Measurements from ENCODE around the gene STAT6.

STAT6 gene

GRCh38 chr12:57091638-57092528 is 19.3 kb downstream of the STAT6 start:
- Histone ChIP-seq H3K36me3 (ENCODE audit: control insufficient read depth, insufficient read depth, low read length) (peaks cover 55% of the 10 kb centered on the region), H3K4me3 (ENCODE audit: extremely low read depth, insufficient read depth, low read length, poor library complexity, severe bottlenecking) (peak overlapping the region; percentile 96), H3K9me3 (ENCODE audit: control insufficient read depth, low read length) (no peaks in the 10 kb centered on the region), H3K4me1 (ENCODE audit: control insufficient read depth, insufficient read depth, low read length, poor library complexity, severe bottlenecking) (peaks cover 44% of the 10 kb centered on the region), H3K27ac (ENCODE audit: low read depth, low read length, severe bottlenecking) (peak overlapping the region; percentile 8)
- 90 to 93% methylated on average over 19 to 22 of the region's 25 CpGs for WGBS, 2 experiments (ENCODE audit: insufficient coverage in 2 of 2)

- WGBS, 2 experiments (ENCODE audit: insufficient coverage in 2 of 2) = 91 to 97% methylated on average over 14 of the region's 22 CpGs
- H3K36me3 ChIP-seq (ENCODE audit: control insufficient read depth, insufficient read depth, low read length) = peaks cover 50% of the 10 kb centered on the region
- no peak overlapping the region for H3K27ac ChIP-seq (ENCODE audit: low read depth, low read length, severe bottlenecking)
- peak overlapping the region; percentile 96 for H3K4me3 ChIP-seq (ENCODE audit: extremely low read depth, insufficient read depth, low read length, poor library complexity, severe bottlenecking)
- no peaks in the 10 kb centered on the region for H3K9me3 ChIP-seq (ENCODE audit: control insufficient read depth, low read length)
- H3K4me1 ChIP-seq (ENCODE audit: control insufficient read depth, insufficient read depth, low read length, poor library complexity, severe bottlenecking) = peaks cover 39% of the 10 kb centered on the region
These were observed 20.1 kb downstream of the STAT6 start for GRCh38 chr12:57090924-57091637.

GRCh38 chr12:57090490-57090889 is 20.7 kb downstream of the STAT6 start:
- WGBS, 2 experiments (ENCODE audit: insufficient coverage in 2 of 2) = 81 to 89% methylated on average over 4 to 5 of the region's 6 CpGs
- Histone ChIP-seq H3K27ac (ENCODE audit: low read depth, low read length, severe bottlenecking) (no peak overlapping the region), H3K36me3 (ENCODE audit: control insufficient read depth, insufficient read depth, low read length) (peaks cover 44% of the 10 kb centered on the region), H3K4me1 (ENCODE audit: control insufficient read depth, insufficient read depth, low read length, poor library complexity, severe bottlenecking) (peaks cover 40% of the 10 kb centered on the region), H3K9me3 (ENCODE audit: control insufficient read depth, low read length) (no peaks in the 10 kb centered on the region), H3K4me3 (ENCODE audit: extremely low read depth, insufficient read depth, low read length, poor library complexity, severe bottlenecking) (peak overlapping the region; percentile 96)

GRCh38 chr12:57089271-57090245 is 21.6 kb downstream of the STAT6 start:
- no peaks in the 10 kb centered on the region for H3K9me3 ChIP-seq (ENCODE audit: control insufficient read depth, low read length)
- peaks cover 37% of the 10 kb centered on the region for H3K4me1 ChIP-seq (ENCODE audit: control insufficient read depth, insufficient read depth, low read length, poor library complexity, severe bottlenecking)
- H3K36me3 ChIP-seq (ENCODE audit: control insufficient read depth, insufficient read depth, low read length) = peaks cover 35% of the 10 kb centered on the region
- H3K27ac ChIP-seq (ENCODE audit: low read depth, low read length, severe bottlenecking) = peak overlapping the region; percentile 71
- WGBS, 2 experiments (ENCODE audit: insufficient coverage in 2 of 2) = 0 to 1% methylated on average over 18 to 26 of the region's 45 CpGs
- H3K4me3 ChIP-seq (ENCODE audit: extremely low read depth, insufficient read depth, low read length, poor library complexity, severe bottlenecking) = peak overlapping the region; percentile 96

GRCh38 chr12:57088354-57089270 is 22.6 kb downstream of the STAT6 start, which contains the start of gene NAB2:
NAB2 (plus strand) TSS chr12:57089114; CDS start chr12:57089272, 158 bp downstream.
- peaks cover 31% of the 10 kb centered on the region for H3K36me3 ChIP-seq (ENCODE audit: control insufficient read depth, insufficient read depth, low read length)
- peak within 1 kb of the TSS; percentile 99 for H3K27ac ChIP-seq (ENCODE audit: low read depth, low read length, severe bottlenecking)
- H3K9me3 ChIP-seq (ENCODE audit: control insufficient read depth, low read length) = no peaks in the 10 kb centered on the region
- peaks cover 27% of the 10 kb centered on the region for H3K4me1 ChIP-seq (ENCODE audit: control insufficient read depth, insufficient read depth, low read length, poor library complexity, severe bottlenecking)
- WGBS, 2 experiments (ENCODE audit: insufficient coverage in 2 of 2) = 0% methylated on average over 42 to 45 of the region's 91 CpGs
- peak within 1 kb of the TSS; percentile 96 for H3K4me3 ChIP-seq (ENCODE audit: extremely low read depth, insufficient read depth, low read length, poor library complexity, severe bottlenecking)

- H3K4me3 ChIP-seq (ENCODE audit: extremely low read depth, insufficient read depth, low read length, poor library complexity, severe bottlenecking) = peak overlapping the region; percentile 51
- H3K27ac ChIP-seq (ENCODE audit: low read depth, low read length, severe bottlenecking) = peak overlapping the region; percentile 99
- H3K4me1 ChIP-seq (ENCODE audit: control insufficient read depth, insufficient read depth, low read length, poor library complexity, severe bottlenecking) = peaks cover 22% of the 10 kb centered on the region
- 0% methylated on average over 25 to 27 of the region's 37 CpGs for WGBS, 2 experiments (ENCODE audit: insufficient coverage in 2 of 2)
- H3K36me3 ChIP-seq (ENCODE audit: control insufficient read depth, insufficient read depth, low read length) = peaks cover 23% of the 10 kb centered on the region
- no peaks in the 10 kb centered on the region for H3K9me3 ChIP-seq (ENCODE audit: control insufficient read depth, low read length)
These were observed 23.3 kb downstream of the STAT6 start for GRCh38 chr12:57087691-57088353.

GRCh38 chr12:57087010-57087690 is 24.0 kb downstream of the STAT6 start:
- H3K36me3 ChIP-seq (ENCODE audit: control insufficient read depth, insufficient read depth, low read length) = peaks cover 17% of the 10 kb centered on the region
- H3K9me3 ChIP-seq (ENCODE audit: control insufficient read depth, low read length) = no peaks in the 10 kb centered on the region
- peaks cover 17% of the 10 kb centered on the region for H3K4me1 ChIP-seq (ENCODE audit: control insufficient read depth, insufficient read depth, low read length, poor library complexity, severe bottlenecking)
- WGBS, 2 experiments (ENCODE audit: insufficient coverage in 2 of 2) = 0% methylated on average over 20 to 26 of the region's 52 CpGs
- peak overlapping the region; percentile 51 for H3K4me3 ChIP-seq (ENCODE audit: extremely low read depth, insufficient read depth, low read length, poor library complexity, severe bottlenecking)
- peak overlapping the region; percentile 99 for H3K27ac ChIP-seq (ENCODE audit: low read depth, low read length, severe bottlenecking)

GRCh38 chr12:57086493-57087009 is 24.6 kb downstream of the STAT6 start:
- Histone ChIP-seq H3K36me3 (ENCODE audit: control insufficient read depth, insufficient read depth, low read length) (peaks cover 11% of the 10 kb centered on the region), H3K4me1 (ENCODE audit: control insufficient read depth, insufficient read depth, low read length, poor library complexity, severe bottlenecking) (peaks cover 11% of the 10 kb centered on the region), H3K9me3 (ENCODE audit: control insufficient read depth, low read length) (no peaks in the 10 kb centered on the region), H3K4me3 (ENCODE audit: extremely low read depth, insufficient read depth, low read length, poor library complexity, severe bottlenecking) (peak overlapping the region; percentile 51), H3K27ac (ENCODE audit: low read depth, low read length, severe bottlenecking) (peak overlapping the region; percentile 99)
- 0 to 1% methylated on average over 5 to 7 of the region's 14 CpGs for WGBS, 2 experiments (ENCODE audit: insufficient coverage in 2 of 2)

Measured in mesodermal cell (in vitro differentiated cells).